ENCODE data around the gene CEMIP.

- no peak for TF ChIP-seq CTCF (IDR thresholded peaks at IDR 0.05)
- TF ChIP-seq EP300 (IDR thresholded peaks at IDR 0.05; ENCODE audit: borderline replicate concordance in 1 of 2, low read depth in 1 of 2, low read length in 1 of 2): no peak
- no peak for TF ChIP-seq PBX3 (IDR thresholded peaks at IDR 0.05)
- TF ChIP-seq RCOR1 (IDR thresholded peaks at IDR 0.05; ENCODE audit: low read length): no peak
- TF ChIP-seq SIN3A (IDR thresholded peaks at IDR 0.05; ENCODE audit: borderline replicate concordance, low read depth, low read length): no peak
- TF ChIP-seq JUND (IDR thresholded peaks at IDR 0.05): no peak
- no peak for TF ChIP-seq SMC3 (IDR thresholded peaks at IDR 0.05; ENCODE audit: low read depth, low read length)
- no peak for TF ChIP-seq EZH2phosphoT487 (IDR thresholded peaks at IDR 0.05; ENCODE audit: borderline replicate concordance, low read depth)
- TF ChIP-seq TEAD4 (IDR thresholded peaks at IDR 0.05; ENCODE audit: borderline replicate concordance, insufficient read depth): no peak
- TF ChIP-seq IRF3 (IDR thresholded peaks at IDR 0.05; ENCODE audit: low read depth, low read length): no peak
- no peak for TF ChIP-seq TAF1 (IDR thresholded peaks at IDR 0.05; ENCODE audit: borderline replicate concordance, low read depth, low read length)
- TF ChIP-seq REST (IDR thresholded peaks at IDR 0.05; ENCODE audit: low read depth, low read length): no peak
- TF ChIP-seq MAX (IDR thresholded peaks at IDR 0.05; ENCODE audit: low read depth): no peak
Measured at GRCh38 chr15:80732167-80732566, 47.0 kb upstream of the CEMIP start.
